Measurements from ENCODE around the gene RTF1. TPM values are rescaled to one million over a fixed set of nuclear protein-coding genes. Genes with fewer than 3 reads are reported as not detected.
"Not testable (repeated sequence)": the region's sequence is repeated elsewhere in the genome, so short reads cannot be mapped to it uniquely, and the experiment has no call there.

Gene RTF1
- 10 to 100 TPM; 23.4 to 73.0 (median 37.2) TPM for total RNA-seq

GRCh38 chr15:41416742-41417417 lies at the start of gene RTF1:
Gene RTF1, plus strand, starts transcription at chr15:41417095. Its CDS starts 21 bp downstream, at chr15:41417116.
- peak within 1 kb of the TSS; percentile 82 for H3K4me3 ChIP-seq (ENCODE audit: low read depth, poor library complexity, severe bottlenecking)
- TF ChIP-seq POLR2A (IDR thresholded peaks at IDR 0.05) (peak in 1 of 2 donors; percentile 7), CTCF (IDR thresholded peaks at IDR 0.05) (no peak)
- WGBS, 2 donors, result 0% methylated on average over 36 to 66 of the region's 74 CpGs
- DNase-seq (ENCODE audit: low spot score in 2 of 2), result peak; percentile 91 to 99
- intact Hi-C loops (cut with DNase I; ENCODE audit: low total_unique reads), result no loop called here

GRCh38 chr15:41367418-41367817 lies 49.5 kb upstream of the RTF1 start:
- intact Hi-C loops (cut with DNase I; ENCODE audit: low total_unique reads), result no loop called here
- 87 to 98% methylated on average over 3 of the region's 3 CpGs for WGBS, 2 donors
- no peak for DNase-seq (ENCODE audit: low spot score in 2 of 2)
- no peak overlapping the region for H3K4me3 ChIP-seq (ENCODE audit: low read depth, poor library complexity, severe bottlenecking)
- TF ChIP-seq POLR2A (IDR thresholded peaks at IDR 0.05) (no peak), CTCF (IDR thresholded peaks at IDR 0.05) (no peak)

- no peak overlapping the region for H3K4me3 ChIP-seq (ENCODE audit: low read depth, poor library complexity, severe bottlenecking)
- TF ChIP-seq CTCF (IDR thresholded peaks at IDR 0.05) (no peak), POLR2A (IDR thresholded peaks at IDR 0.05) (no peak)
- DNase-seq (ENCODE audit: low spot score in 2 of 2), result no peak
- WGBS, 2 donors, result 97 to 98% methylated on average over 4 of the region's 4 CpGs
- intact Hi-C loops (cut with DNase I; ENCODE audit: low total_unique reads), result no loop called here
These were observed 38.9 kb upstream of the RTF1 start for GRCh38 chr15:41377978-41378377.

DNA sequence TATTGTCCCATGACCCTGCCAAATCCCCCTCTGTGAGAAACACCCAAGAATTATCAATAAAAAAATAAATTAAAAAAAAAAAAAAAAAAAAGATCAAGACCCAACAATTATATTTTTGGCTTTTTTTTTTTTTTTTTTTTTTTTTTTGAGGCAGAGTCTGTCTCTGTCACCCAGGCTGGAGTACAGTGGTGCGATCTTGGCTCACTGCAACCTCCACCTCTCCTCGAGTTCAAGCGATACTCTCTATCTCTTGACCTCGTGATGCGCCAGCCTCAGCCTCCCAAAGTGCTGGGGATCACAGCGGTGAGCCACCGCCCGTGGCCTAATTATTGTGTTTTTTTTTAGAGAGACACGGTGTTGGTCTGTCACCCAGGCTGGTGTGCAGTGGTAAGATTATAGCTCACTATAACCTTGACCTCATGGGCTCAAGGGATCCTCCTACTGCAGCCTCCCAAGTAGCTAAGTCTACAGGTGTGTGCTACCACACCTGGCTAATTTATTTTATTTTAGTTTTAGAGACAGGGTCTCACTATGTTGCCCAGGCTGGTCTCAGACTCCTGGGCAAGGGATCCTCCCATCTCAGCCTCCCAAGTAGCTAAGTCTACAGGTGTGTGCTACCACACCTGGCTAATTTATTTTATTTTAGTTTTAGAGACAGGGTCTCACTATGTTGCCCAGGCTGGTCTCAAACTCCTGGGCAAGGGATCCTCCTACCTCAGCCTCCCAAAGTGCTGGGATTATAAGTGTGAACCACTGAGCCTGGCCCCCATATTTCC lies 32.7 kb upstream of the RTF1 start:
- DNase-seq (ENCODE audit: low spot score in 2 of 2); H3K4me3 ChIP-seq (ENCODE audit: low read depth, poor library complexity, severe bottlenecking); intact Hi-C loops (cut with DNase I; ENCODE audit: low total_unique reads): not testable (repeated sequence)
- 89 to 98% methylated on average over 9 of the region's 9 CpGs for WGBS, 2 donors

DNA sequence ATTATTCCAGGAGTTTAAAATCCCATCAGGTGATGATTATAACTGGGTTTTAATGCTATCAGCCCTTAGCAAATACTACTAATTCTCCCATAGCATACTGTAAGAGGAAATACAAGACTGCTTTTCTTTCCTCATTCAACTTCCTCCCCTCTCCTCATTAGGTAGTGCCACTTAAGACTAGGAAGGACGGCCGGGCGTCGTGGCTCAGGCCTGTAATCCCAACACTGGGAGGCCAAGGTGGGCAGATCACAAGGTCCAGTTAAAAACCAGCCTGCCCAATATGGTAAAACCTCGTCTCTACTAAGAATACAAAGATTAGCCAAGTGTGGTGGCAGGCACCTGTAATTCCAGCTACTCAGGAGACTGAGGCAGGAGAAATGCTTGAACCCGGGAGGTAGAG lies 29.2 kb upstream of the RTF1 start:
- WGBS, 2 donors, result 97 to 98% methylated on average over 6 of the region's 6 CpGs
- intact Hi-C loops (cut with DNase I; ENCODE audit: low total_unique reads), result no loop called here
- no peak for DNase-seq (ENCODE audit: low spot score in 2 of 2)
- no peak overlapping the region for H3K4me3 ChIP-seq (ENCODE audit: low read depth, poor library complexity, severe bottlenecking)
- TF ChIP-seq POLR2A (IDR thresholded peaks at IDR 0.05) (no peak), CTCF (IDR thresholded peaks at IDR 0.05) (no peak)

GRCh38 chr15:41392659-41393058 lies 24.2 kb upstream of the RTF1 start:
- no peak for DNase-seq (ENCODE audit: low spot score in 2 of 2)
- intact Hi-C loops (cut with DNase I; ENCODE audit: low total_unique reads), result no loop called here
- 87 to 94% methylated on average over 2 of the region's 2 CpGs for WGBS, 2 donors
- TF ChIP-seq CTCF (IDR thresholded peaks at IDR 0.05) (no peak), POLR2A (IDR thresholded peaks at IDR 0.05) (no peak)
- no peak overlapping the region for H3K4me3 ChIP-seq (ENCODE audit: low read depth, poor library complexity, severe bottlenecking)

All from lower leg skin (tissue), 4 donors.